Liver (tissue), 9 donors: ENCODE data around the gene LUZP4. TPM values are rescaled to one million over a fixed set of nuclear protein-coding genes. Genes with fewer than 3 reads are reported as not detected.

ENCODE experiments used
- DNase-seq: peaks from one replicate; pipeline ENCODE4 v3.0.0-alpha.2; 2017; ENCODE audit warnings: low spot score
- H3K27ac ChIP-seq, 2 donors: one replicate each; pipeline ENCODE4 v1.7.0; 2013; ENCODE audit warnings: inconsistent platforms in 2 of 2, low read length in 2 of 2, control low read depth in 1 of 2, low read depth in 1 of 2, mild to moderate bottlenecking in 1 of 2
- H3K27me3 ChIP-seq, 4 donors: one replicate each; pipeline versions ENCODE4 v1.6.1 to v1.7.0; 2013; ENCODE audit warnings: low read length in 3 of 4, inconsistent platforms in 1 of 4, mild to moderate bottlenecking in 1 of 4, moderate library complexity in 1 of 4; ENCODE audit not compliant: control insufficient read depth in 4 of 4, insufficient read depth in 4 of 4
- H3K36me3 ChIP-seq, 4 donors: one replicate each; pipeline versions ENCODE4 v1.6.1 to v1.7.0; 2013; ENCODE audit warnings: low read length in 3 of 4, mild to moderate bottlenecking in 3 of 4, low read depth in 1 of 4, moderate library complexity in 1 of 4; ENCODE audit not compliant: control insufficient read depth in 4 of 4, insufficient read depth in 3 of 4
- H3K4me1 ChIP-seq, 4 donors: one replicate each; pipeline versions ENCODE4 v1.6.1 to v1.7.0; 2013; ENCODE audit warnings: low read length in 3 of 4, mild to moderate bottlenecking in 3 of 4, moderate library complexity in 1 of 4; ENCODE audit not compliant: control insufficient read depth in 4 of 4, insufficient read depth in 4 of 4
- H3K4me3 ChIP-seq, 3 donors: one replicate each; pipeline versions ENCODE4 v1.6.1 to v1.7.0; 2013; ENCODE audit warnings: low read length in 3 of 3, control low read depth in 1 of 3, low read depth in 1 of 3, mild to moderate bottlenecking in 1 of 3
- H3K9ac ChIP-seq, 2 donors: one replicate each; pipeline ENCODE4 v1.7.0; 2013; ENCODE audit warnings: low read length in 2 of 2, mild to moderate bottlenecking in 2 of 2, moderate library complexity in 2 of 2, control low read depth in 1 of 2, low read depth in 1 of 2
- H3K9me3 ChIP-seq, 4 donors: one replicate each; pipeline versions ENCODE4 v1.6.1 to v1.7.0; 2013; ENCODE audit warnings: low read length in 3 of 4; ENCODE audit not compliant: control insufficient read depth in 4 of 4
- ATF3 ChIP-seq: IDR thresholded peaks from 2 replicates; pipeline ENCODE4 v1.6.1; 2016; ENCODE audit warnings: antibody characterized with exemption
- EGR1 ChIP-seq, 2 donors: IDR thresholded peaks; 2 replicates each; pipeline ENCODE4 v1.6.1; 2016 to 2018; ENCODE audit warnings: antibody characterized with exemption in 2 of 2, low read depth in 2 of 2
- FOXA1 ChIP-seq: IDR thresholded peaks from 2 replicates; pipeline ENCODE4 v1.6.1; 2016; ENCODE audit warnings: antibody characterized with exemption
- FOXA2 ChIP-seq: IDR thresholded peaks from 2 replicates; pipeline ENCODE4 v1.6.1; 2016; ENCODE audit warnings: antibody characterized with exemption
- GABPA ChIP-seq, 2 donors: IDR thresholded peaks in 1 of 2; conservative IDR thresholded peaks in 1 of 2; 2 replicates each; pipeline ENCODE4 v1.6.1; 2016; ENCODE audit warnings: antibody characterized with exemption in 2 of 2, mild to moderate bottlenecking in 1 of 2, moderate library complexity in 1 of 2
- HNF4A ChIP-seq, 2 donors: conservative IDR thresholded peaks; 2 replicates each; pipeline ENCODE4 v1.6.1; 2016; ENCODE audit warnings: antibody characterized with exemption in 2 of 2, mild to moderate bottlenecking in 2 of 2
- HNF4G ChIP-seq: IDR thresholded peaks from 2 replicates; pipeline ENCODE4 v1.6.1; 2016; ENCODE audit warnings: antibody characterized with exemption
- JUND ChIP-seq, 2 donors: IDR thresholded peaks; 2 replicates each; pipeline ENCODE4 v1.6.1; 2016; ENCODE audit warnings: antibody characterized with exemption in 2 of 2
- MAX ChIP-seq: IDR thresholded peaks from 2 replicates; pipeline ENCODE4 v1.6.1; 2016; ENCODE audit warnings: antibody characterized with exemption
- NR2F2 ChIP-seq: IDR thresholded peaks from 2 replicates; pipeline ENCODE4 v1.6.1; 2016; ENCODE audit warnings: antibody characterized with exemption
- RAD21 ChIP-seq, 2 donors: IDR thresholded peaks; 2 replicates each; pipeline ENCODE4 v1.6.1; 2016; ENCODE audit warnings: antibody characterized with exemption in 2 of 2, mild to moderate bottlenecking in 2 of 2
- REST ChIP-seq: IDR thresholded peaks from 2 replicates; pipeline ENCODE4 v1.6.1; 2016; ENCODE audit warnings: antibody characterized with exemption, mild to moderate bottlenecking
- RXRA ChIP-seq, 2 donors: IDR thresholded peaks; 2 replicates each; pipeline ENCODE4 v1.6.1; 2017 to 2018; ENCODE audit warnings: antibody characterized with exemption in 2 of 2, mild to moderate bottlenecking in 1 of 2
- SP1 ChIP-seq: IDR thresholded peaks from 2 replicates; pipeline ENCODE4 v1.6.1; 2018; ENCODE audit warnings: antibody characterized with exemption, mild to moderate bottlenecking
- TAF1 ChIP-seq: conservative IDR thresholded peaks from 2 replicates; pipeline ENCODE4 v1.6.1; 2016; ENCODE audit warnings: antibody characterized with exemption, mild to moderate bottlenecking
- YY1 ChIP-seq: IDR thresholded peaks from 2 replicates; pipeline ENCODE4 v1.6.1; 2016; ENCODE audit warnings: antibody characterized with exemption, mild to moderate bottlenecking
- ZBTB33 ChIP-seq: IDR thresholded peaks from 2 replicates; pipeline ENCODE4 v1.6.1; 2016; ENCODE audit warnings: antibody characterized with exemption
- WGBS: extraction: QIAGEN DNeasy Blood & Tissue Kit; methylation state at CpG from one replicate; pipeline ENCODE4 v1.1.7; 2013; 5-methylcytosine and 5-hydroxymethylcytosine counted together
- polyA plus RNA-seq, 2 donors: library from polyadenylated mRNA; stranded (reverse) in 1 of 2; unstranded in 1 of 2; fragments of 200-250 nt in 1 of 2; fragments of >200 nt in 1 of 2; fragmentation: Nextera tagmentation in 1 of 2; extraction: Ambion mirVana in 1 of 2; gene quantifications; one replicate each; pipeline versions ENCODE4 v1.2.1 to v1.2.3, GENCODE V29; 2013 to 2015
- total RNA-seq, 2 donors: library from RNA; depleted of rRNA; stranded (reverse); fragments of >200 nt; gene quantifications; one replicate each; pipeline ENCODE4 v1.2.3, GENCODE V29; 2014
- TF ChIP-seq, protein P1 (sequence below): fragments of 150-350 bp; IDR thresholded peaks from 2 replicates; pipeline ENCODE4 v1.5.1; 2017; ENCODE audit warnings: improper control_type of control experiment, low read depth, low read length; ENCODE audit not compliant: missing input control
- donor health status: healthy.
- donor health status: healthy.
- donor health status: healthy.
- donor health status: healthy.
- donor health status: healthy.

The LUZP4 gene
- total and polyA plus RNA-seq, 4 donors = not detected

GRCh38 chrX:115297189-115297588, 7.7 kb downstream of the LUZP4 start (continued):
- TF ChIP-seq REST = no peak
- no peak for TF ChIP-seq RXRA (IDR thresholded peaks at IDR 0.05)

GRCh38 chrX:115311139-115311538, 21.6 kb downstream of the LUZP4 start:
- DNase-seq = no peak
- Histone ChIP-seq H3K4me3 (no peak overlapping the region), H3K9me3 (no peaks in the 10 kb centered on the region), H3K27me3 (peaks cover 0 to 3% (median 0%) of the 10 kb centered on the region in 4 donors), H3K36me3 (no peaks in the 10 kb centered on the region), H3K4me1 (no peaks in the 10 kb centered on the region), H3K9ac (no peak overlapping the region), H3K27ac (no peak overlapping the region)
- 80% methylated on average over 1 of the region's 1 CpG for WGBS
- TF ChIP-seq GABPA (IDR thresholded peaks at IDR 0.05 in 1 of 2, conservative IDR thresholded peaks at IDR 0.05 in 1 of 2) (no peak), RXRA (IDR thresholded peaks at IDR 0.05) (no peak), RAD21 (IDR thresholded peaks at IDR 0.05) (no peak), EGR1 (IDR thresholded peaks at IDR 0.05; ENCODE audit: low read depth in 2 of 2) (no peak), TAF1 (no peak), ZBTB33 (no peak), FOXA1 (no peak), YY1 (no peak), ATF3 (no peak), REST (no peak), HNF4G (no peak), NR2F2 (no peak), FOXA2 (no peak), JUND (IDR thresholded peaks at IDR 0.05) (no peak), SP1 (no peak), MAX (no peak), HNF4A (conservative IDR thresholded peaks at IDR 0.05) (no peak)
- TF ChIP-seq, protein P1, sequence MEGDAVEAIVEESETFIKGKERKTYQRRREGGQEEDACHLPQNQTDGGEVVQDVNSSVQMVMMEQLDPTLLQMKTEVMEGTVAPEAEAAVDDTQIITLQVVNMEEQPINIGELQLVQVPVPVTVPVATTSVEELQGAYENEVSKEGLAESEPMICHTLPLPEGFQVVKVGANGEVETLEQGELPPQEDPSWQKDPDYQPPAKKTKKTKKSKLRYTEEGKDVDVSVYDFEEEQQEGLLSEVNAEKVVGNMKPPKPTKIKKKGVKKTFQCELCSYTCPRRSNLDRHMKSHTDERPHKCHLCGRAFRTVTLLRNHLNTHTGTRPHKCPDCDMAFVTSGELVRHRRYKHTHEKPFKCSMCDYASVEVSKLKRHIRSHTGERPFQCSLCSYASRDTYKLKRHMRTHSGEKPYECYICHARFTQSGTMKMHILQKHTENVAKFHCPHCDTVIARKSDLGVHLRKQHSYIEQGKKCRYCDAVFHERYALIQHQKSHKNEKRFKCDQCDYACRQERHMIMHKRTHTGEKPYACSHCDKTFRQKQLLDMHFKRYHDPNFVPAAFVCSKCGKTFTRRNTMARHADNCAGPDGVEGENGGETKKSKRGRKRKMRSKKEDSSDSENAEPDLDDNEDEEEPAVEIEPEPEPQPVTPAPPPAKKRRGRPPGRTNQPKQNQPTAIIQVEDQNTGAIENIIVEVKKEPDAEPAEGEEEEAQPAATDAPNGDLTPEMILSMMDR = no peak
